ENCODE data around the gene ART1.
A peak's percentile ranks its signal among the peaks of the same experiment; 100 is the strongest.
"Not testable (repeated sequence)": the region's sequence is repeated elsewhere in the genome, so short reads cannot be mapped to it uniquely, and the experiment has no call there.

ART1 gene, protein sequence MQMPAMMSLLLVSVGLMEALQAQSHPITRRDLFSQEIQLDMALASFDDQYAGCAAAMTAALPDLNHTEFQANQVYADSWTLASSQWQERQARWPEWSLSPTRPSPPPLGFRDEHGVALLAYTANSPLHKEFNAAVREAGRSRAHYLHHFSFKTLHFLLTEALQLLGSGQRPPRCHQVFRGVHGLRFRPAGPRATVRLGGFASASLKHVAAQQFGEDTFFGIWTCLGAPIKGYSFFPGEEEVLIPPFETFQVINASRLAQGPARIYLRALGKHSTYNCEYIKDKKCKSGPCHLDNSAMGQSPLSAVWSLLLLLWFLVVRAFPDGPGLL

DNA sequence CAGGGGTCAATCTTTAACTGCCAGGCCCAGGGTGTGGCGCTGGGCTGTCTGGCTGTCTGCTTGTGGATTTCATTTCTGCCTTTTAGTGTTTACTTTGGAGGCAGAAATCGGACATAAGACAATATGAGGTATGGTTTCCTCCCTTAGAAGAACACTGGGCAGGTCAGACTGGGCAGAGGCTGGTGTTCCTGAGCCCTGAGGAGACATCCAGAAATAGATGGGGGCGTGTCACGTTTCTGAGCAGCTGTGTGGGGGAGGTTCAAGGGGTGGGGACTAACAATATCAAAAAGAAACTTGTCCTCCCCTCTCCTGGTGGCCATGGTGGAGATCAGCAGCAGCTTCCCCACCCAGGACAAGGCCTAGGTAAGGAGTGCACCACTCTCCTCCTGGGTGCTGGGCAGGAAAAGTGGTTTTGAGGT, at the start of gene ART1:
ART1 (plus strand) TSS at position 312 of the 419 bp plus-strand sequence. CDS start 14,086 bp downstream, outside the sequence.
- FAIRE-seq (no peak), DNase-seq (ENCODE audit: insufficient read length, low spot score) (no peak)

DNA sequence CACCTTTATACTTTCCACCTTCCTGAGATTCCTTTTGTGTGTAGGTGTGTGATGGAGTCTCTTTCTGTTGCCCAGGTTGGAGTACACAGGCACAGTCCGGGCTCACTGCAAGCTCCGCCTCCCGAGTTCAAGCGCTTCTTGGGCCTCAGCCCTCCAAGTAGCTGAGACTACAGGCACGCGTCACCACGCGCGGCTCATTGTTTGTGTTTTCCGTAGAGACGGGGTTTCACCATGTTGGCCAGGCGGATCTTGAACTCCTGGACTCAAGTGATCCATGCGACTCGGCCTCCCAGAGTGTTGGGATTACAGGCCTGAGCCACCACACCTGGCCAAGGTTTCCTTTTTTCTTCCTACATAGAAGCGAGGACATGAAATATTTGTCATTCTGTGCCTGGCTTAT, 47.2 kb upstream of the ART1 start:
- not testable (repeated sequence) for DNase-seq (ENCODE audit: insufficient read length, low spot score); FAIRE-seq

DNA sequence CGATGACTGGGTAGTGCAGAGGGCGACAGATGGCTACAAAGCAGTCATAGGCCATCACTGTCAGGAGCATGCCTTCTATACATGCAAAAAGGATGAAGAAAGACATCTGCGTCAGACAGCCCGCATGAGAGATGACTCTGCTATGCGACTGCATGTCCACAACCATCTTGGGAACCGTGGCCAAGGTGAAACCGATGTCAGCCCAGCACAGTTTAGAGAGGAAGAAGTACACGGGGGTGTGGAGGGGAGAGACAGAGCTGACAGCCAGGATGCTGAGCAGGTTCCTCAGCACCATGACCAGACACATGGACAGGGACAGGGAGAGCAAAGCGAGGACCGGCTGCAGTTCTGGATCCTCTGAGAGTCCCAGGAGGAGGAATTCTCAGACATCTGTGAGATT, 44.7 kb upstream of the ART1 start:
- not testable (repeated sequence) for FAIRE-seq; DNase-seq (ENCODE audit: insufficient read length, low spot score)

DNA sequence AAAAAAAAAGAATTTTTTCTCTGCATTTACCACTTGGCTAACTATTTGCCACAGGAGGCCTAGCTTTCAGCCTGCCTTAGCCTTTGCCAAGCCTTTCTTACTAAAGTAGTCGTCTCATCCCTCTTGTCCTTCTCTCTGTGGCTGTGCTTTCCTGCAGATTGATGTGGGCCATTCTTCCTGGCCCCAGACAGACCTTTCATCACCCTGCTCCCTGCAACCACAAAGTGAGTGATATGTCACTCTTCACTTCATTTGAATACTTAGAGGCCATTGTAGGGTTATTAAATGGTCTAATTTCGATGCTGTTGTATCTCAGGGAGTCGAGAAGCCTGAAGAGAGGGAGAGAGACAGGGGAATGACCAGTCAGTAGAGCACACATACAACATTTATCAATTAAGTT, 40.8 kb upstream of the ART1 start:
- no peak for FAIRE-seq
- no peak for DNase-seq (ENCODE audit: insufficient read length, low spot score)

DNA sequence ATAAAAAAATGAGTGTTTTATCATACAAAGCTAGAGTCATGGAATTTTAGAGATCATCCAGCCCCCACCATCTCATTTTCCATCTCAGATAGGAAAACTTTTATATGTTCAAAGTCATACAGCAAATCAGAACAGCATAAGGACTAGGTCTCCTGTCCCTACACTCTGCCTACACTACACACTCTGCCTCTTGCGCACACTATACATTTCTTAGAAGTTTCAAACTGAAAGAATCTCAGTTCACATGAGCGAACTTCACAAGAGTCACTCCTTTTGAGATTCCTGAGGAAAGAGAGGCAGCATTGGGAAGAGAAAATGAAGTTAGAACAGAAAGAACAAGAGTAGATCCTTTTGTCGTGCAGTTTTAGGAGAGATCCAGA, 39.7 kb upstream of the ART1 start:
- FAIRE-seq: no peak

DNA sequence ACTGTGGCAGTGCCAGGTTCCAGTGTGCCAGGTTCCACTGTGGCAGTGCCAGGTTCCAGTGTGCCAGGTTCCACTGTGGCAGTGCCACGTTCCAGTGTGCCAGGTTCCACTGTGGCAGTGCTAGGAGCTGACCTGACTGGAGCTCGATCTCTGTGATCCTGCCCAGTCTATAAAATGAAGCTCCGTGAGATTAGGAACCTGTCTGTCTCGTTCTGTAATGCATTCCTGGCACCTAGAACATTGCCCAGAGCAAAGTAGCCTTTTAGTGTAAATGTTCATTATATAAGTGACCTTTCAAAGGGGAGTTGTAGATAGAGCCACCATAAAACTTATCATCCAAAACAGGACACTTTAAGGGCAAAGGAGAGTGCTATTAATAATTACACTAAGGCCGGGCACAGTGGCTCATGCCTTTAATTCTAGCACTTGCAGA, 39.1 kb upstream of the ART1 start:
- DNase-seq (ENCODE audit: insufficient read length, low spot score) (no peak), FAIRE-seq (no peak)

More for the DNA sequence above, 39.7 kb upstream of the ART1 start:
- DNase-seq (ENCODE audit: insufficient read length, low spot score): no peak

DNA sequence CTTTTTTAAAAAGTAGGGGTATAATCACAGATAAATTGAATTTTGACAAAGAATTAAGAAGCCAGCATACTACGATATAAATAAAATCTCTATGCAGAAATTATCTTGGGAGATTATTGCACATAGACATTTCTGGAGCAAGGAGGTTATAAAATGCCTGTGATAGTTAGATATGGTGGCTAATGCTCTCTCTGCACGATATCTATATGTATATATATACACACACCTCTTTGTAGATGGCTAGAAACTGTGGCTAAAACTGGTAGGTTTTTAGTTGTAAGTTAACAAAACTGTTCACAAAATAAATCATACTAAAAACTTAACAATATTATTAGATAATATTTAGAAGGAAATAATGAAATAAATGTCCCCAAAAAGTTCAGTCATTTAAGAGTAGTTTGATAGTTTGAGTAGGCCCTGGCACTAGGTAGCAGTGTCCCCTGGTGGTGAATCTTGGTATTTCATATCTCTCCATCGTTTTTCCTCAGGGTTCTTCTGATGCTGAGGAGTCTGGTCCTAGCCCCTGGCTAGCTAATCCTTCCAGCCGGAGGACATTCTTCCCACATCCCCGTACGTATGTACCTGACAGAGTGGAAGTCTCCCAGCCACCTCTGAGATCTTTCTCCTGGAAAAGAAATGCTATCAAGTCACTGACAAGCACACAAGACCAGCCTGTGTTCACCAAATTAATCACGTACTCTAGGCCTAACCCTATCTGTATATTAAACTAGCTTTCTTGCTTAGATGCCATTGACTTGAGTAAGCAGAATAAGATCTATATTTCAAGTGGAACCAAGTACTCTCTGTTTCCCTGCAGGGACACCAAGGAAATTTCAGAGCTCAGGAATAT, 35.3 kb upstream of the ART1 start:
- DNase-seq (ENCODE audit: insufficient read length, low spot score) (peak; percentile 38), FAIRE-seq (peak; percentile 78)

DNA sequence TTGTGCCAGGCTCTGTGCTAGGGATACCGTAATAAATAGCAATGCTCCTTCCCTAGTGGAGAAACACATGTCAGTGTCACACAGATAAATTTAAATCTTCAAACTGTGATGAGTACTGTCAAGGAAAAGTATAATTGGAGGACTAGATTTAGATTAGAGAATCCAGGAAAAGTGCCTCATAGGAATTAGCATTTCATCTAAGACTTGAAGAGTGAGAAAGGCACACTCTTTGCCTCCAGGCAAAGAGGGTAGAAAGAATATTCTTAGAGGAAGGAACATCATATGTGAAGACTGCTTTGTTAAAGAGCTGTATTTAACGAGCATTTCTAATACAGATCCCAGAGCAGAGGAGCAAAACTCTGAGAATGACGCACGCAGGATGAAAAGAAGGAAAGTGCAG, 34.1 kb upstream of the ART1 start:
- DNase-seq (ENCODE audit: insufficient read length, low spot score) (no peak), FAIRE-seq (no peak)

DNA sequence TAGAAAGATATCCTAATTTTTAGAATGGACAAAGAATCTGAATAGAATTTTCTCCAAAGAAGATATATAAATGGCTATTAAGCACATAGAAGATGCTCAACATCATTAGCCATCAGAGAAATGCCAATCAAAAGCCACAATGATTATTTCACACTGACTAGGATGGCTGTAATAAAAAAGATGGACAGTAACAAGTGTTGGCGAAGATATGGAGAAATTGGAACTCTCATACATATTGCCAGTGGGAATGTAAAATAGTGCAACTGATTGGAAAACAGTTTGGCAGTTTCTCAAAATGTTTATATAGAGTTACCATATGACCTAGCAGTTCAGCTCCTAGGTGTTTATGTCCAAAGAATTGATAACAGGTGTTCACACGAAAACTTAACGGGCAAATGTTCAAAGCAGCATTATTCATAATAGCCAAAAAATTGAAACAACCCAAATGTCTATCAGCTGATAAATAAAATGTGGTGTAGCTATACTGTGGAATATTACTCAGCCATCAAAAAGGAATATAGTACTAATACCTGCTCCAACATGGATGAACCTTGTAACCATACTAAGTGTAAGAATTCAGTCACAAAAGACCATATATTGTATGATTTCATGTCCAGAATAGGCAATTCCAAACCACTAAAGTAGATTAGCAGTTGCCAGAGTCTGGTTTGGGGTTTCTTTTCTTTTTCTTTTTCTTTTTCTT, 32.8 kb upstream of the ART1 start:
- FAIRE-seq (no peak), DNase-seq (ENCODE audit: insufficient read length, low spot score) (no peak)

DNA sequence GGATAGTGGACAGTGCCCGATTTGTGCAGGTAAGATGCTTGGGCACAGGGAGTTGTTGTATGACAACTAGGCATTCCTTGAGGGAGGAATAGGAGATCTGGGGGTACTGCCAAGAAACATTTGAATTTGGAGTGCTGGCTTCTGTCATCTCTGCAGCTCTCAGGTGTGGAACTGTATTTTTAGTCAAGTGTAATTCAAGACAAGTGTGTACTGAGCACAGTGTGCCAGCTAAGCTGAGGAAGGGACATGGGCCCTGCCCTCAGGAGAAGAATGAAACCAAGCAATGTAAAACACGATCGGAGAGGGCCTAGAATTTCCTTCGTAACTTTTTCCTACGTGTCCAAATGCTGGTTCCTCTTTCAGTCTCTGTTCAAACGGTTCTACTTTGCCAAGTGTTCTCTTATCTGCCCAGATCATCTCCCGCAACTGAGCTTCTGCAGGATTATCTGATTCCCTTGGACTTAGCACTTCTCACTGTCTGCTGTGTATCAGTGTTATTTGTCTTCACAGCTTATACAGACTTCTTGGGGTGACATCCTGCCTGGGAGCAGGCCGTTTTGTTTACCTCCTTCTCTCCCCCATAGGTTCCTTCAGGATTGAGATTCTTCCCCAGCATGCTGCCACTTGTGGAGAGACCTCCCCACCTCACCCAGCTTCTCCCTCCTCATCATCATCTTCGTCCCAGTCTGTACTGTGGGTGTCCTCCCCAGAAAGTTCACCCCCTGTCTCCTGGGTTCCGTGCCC, 30.8 kb upstream of the ART1 start:
- FAIRE-seq: no peak
- no peak for DNase-seq (ENCODE audit: insufficient read length, low spot score)

DNA sequence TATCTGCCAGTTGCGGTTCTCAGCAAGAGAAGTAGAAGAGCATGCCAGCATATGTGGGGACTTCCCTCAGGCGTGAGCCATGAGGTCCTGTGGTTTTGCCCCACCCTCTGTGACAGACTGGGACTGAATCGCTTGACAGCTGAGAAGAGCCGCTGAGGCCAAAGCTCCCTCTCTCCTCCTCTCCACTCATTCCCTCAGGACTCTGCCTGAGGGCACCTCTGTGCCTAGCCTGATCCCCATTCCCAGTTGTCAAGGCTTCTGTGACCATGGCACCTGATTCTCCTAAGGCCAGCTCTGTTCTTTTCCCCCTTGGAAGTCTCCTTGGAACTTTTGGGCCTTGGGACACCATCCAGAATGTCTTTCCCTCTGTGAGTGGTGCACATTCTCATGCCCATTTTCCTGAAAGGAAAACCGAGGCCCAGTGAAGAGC, 30.2 kb upstream of the ART1 start:
- FAIRE-seq: no peak
- DNase-seq (ENCODE audit: insufficient read length, low spot score): no peak

DNA sequence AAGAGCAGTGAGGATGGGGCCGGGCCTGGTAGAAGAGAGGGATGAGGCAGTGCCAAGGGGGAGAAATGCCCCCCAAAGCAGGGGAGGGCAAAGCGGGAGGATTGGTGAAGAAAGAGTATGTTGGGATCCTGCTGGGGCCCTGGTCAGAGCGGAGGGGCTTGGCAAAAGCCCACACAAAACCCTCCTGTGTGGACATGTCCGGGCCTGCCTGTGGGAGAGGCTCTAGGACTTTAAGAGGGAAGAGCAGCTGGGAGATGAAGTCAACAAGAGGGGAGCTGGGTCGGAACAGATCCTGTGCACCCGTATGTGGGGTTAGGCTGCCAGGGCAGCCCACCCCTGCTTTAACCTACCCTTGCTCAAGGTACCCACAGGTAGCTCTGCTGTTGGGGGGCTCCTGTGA, 28.9 kb upstream of the ART1 start:
- FAIRE-seq: no peak
- no peak for DNase-seq (ENCODE audit: insufficient read length, low spot score)

DNA sequence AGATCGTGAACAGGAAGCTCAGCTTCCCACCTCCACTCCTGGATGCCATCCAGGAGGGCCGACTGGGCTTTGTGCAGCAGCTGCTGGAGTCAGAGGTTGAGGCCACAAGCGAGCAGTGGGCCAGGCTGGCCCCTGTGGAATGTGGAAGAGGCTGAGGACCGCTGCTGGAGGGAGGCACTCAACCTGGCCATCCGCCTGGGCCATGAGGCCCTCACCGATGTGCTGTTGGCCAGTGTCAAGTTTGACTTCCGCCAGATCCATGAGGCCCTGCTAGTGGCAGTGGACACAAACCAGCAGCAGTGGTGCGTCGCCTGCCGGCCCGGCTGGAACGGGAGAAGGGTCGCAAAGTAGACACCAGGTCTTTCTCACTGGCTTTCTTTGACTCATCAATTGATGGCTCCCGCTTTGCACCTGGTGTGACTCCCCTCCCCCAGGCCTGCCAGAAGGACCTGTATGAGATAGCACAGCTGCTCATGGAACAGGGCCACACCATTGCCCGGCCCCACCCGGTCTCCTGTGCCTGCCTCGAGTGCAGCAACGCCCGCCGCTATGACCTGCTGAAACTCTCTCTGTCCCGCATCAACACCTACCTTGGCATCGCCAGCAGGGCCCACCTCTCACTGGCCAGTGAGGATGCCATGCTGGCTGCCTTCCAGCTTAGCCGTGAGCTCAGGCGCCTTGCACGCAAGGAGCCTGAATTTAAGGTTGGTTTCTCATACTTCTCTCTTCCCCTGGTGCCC, 28.0 kb upstream of the ART1 start:
- no peak for DNase-seq (ENCODE audit: insufficient read length, low spot score)
- FAIRE-seq: no peak

DNA sequence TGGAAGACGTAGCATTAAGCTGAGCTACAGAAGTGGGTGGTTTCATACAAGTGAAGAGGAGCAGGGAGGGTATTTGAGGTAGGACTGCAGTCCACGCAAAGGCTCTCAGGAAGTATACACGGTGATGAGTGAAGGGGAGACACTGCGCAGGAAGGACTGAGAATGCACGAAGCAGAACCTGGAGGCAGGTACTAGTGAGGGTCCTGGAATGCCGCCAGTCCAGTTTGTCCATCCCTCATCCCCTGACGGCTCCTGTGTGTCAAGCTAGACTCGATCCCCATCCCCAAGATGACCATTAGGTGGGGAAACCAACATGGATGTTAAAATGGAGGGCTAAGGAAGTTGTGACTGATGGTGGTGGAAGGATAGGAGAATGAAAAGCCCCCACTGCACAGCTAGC, 26.9 kb upstream of the ART1 start:
- FAIRE-seq (no peak), DNase-seq (ENCODE audit: insufficient read length, low spot score) (no peak)

DNA sequence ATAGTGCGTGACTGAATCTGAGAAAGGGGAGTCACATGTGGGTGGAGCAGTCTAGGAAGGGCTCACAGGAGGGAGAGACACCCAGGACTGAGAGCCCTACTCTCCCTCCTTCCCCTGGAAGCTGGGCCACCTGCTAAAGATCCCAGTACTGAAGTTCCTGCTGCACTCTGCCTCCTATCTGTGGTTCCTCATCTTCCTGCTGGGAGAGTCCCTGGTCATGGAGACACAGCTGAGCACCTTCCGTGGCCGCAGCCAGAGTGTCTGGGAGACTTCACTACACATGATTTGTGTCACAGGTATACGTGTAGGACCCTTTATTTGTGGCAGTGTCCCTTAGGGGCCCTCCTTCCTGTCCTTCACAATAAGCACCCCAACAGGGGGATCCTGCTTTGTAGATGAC, 22.4 kb upstream of the ART1 start:
- FAIRE-seq (no peak), DNase-seq (ENCODE audit: insufficient read length, low spot score) (no peak)

DNA sequence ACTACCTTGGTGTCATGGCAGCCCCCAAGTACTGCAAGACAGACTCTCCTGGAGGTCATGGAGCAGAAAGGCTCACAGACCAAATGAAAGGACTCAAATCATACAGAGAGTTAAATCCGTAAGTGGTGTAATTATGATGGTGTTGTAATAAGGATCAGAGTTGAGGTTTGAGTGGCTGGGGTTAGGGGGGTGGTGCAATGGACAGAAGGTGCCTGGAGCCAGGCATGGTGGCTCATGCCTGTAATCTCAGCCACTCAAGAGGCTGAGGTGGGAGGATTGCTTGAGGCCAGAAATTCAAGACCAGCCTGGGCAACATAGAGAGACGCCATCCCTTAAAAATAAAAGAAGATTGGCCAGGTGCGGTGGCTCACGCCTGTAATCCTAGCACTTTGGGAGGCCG, 21.8 kb upstream of the ART1 start:
- FAIRE-seq (no peak), DNase-seq (ENCODE audit: insufficient read length, low spot score) (no peak)

DNA sequence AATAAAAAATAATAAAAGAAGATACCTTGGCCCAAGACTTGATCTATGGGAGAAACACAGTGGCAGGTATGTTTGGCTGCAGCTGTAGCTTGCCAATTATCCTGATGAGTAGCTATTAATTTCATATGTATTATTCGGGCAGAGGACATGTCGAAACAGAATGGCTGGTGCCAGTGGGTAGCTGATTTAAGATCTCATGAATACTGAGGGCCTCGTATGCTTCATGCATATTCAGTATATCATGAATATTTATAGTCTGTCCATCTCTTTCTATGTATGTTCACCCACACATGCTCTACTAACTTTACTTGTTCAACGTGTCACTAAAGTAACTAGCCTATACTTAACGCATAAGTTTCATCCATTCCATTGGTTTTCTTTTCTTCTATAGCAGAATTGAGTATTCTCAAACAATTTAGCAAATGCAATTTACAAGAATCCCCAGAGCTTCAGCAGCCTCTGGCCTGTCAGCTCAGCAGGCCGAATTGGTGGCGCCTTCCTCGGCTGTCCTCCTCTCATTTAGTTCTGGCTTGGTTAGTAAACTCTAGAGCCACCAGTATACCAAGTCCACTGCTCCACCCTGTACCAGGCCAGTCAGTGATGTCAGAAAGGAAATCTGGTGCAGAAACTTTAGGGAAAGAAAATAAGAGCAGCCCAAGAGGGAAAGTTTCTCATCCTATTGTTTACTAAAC, 21.0 kb upstream of the ART1 start:
- FAIRE-seq (no peak), DNase-seq (ENCODE audit: insufficient read length, low spot score) (no peak)

DNA sequence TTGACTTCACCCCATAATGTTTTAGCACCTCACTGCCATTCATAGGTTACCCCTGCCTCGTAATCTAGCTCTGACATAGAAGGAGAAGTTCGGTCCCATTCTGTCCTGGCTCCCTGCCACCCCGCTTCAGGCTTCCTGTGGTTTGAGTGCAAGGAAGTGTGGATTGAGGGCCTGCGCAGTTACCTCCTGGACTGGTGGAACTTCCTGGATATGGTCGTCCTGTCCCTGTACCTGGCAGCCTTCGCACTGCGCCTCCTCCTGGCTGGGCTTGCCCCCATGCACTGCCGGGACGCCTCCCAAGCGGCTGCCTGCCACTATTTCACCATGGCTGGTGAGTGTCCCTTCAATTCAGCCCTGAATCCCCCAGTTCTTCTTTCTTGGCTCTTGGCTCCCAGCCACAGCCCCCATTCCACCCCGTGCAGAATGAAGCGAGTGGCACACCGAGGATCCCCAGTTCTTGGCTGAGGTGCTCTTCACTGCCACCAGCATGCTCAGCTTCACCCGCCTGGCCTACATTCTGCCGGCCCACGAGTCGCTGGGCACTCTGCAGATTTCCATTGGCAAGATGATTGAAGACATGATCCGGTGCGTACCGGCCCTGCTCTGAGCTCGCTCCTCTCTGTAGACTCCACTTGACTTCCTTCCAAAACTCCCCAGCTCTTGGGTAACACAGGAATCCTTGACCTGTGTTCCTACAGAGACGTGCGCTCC, 18.5 kb upstream of the ART1 start:
- DNase-seq (ENCODE audit: insufficient read length, low spot score) (no peak), FAIRE-seq (no peak)

DNA sequence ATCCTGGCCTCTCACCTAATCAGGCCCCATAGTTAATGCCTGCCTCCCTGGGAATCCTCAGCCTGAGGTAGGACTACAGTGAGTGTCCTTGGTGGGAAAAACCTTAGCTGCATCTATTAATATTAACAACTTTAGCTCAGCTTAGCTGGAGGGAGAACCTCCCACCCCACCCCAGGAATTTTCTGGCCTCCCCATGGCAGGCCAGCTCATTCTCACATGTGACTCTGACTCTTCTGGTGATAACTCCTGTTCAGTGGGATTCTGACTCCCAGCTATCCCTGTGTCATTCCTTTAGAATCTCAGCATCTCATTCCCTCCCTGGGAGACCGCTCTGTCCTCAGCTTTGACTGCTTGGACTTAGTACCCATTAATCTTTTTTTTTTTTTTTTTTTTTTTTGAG, 17.6 kb upstream of the ART1 start:
- no peak for DNase-seq (ENCODE audit: insufficient read length, low spot score)

More for the DNA sequence above, 17.6 kb upstream of the ART1 start:
- FAIRE-seq: no peak

All from GM19239 (cell line).